ENCODE results near the gene HRAS.
A peak's percentile ranks its signal among the peaks of the same experiment; 100 is the strongest.

The HRAS gene

DNA sequence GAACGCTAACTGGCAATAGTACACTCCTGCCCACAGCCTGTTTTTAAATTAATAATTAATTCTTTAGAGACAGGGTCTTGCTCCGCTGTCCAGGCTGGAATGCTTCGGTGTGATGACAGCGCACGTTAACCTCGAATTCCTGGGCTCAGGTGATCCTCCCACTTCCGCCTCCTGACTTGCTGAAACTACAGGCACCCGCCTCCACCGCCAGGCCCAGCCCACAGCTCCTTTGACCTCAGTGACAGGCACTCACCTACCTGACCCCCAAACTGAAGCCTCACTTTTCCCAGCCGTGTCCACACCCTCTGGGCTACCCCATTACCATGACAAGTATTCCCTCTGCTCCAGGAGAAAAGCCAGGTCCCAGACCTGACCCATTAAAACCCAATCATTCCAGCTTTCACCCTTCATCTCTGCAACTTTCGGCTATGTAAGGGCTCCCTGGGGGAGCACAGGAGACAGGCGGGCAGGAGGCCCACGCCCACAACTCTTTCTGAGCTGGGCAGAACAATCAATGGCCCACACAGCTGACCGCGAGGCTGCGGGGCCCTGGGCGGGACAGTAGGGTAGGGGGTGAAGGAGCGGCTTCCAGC lies 24.4 kb upstream of the HRAS start:
- no peak for TF ChIP-seq EZH2phosphoT487 (IDR thresholded peaks at IDR 0.05; ENCODE audit: borderline replicate concordance)
- TF ChIP-seq, protein P1, sequence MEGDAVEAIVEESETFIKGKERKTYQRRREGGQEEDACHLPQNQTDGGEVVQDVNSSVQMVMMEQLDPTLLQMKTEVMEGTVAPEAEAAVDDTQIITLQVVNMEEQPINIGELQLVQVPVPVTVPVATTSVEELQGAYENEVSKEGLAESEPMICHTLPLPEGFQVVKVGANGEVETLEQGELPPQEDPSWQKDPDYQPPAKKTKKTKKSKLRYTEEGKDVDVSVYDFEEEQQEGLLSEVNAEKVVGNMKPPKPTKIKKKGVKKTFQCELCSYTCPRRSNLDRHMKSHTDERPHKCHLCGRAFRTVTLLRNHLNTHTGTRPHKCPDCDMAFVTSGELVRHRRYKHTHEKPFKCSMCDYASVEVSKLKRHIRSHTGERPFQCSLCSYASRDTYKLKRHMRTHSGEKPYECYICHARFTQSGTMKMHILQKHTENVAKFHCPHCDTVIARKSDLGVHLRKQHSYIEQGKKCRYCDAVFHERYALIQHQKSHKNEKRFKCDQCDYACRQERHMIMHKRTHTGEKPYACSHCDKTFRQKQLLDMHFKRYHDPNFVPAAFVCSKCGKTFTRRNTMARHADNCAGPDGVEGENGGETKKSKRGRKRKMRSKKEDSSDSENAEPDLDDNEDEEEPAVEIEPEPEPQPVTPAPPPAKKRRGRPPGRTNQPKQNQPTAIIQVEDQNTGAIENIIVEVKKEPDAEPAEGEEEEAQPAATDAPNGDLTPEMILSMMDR (conservative IDR thresholded peaks at IDR 0.05; ENCODE audit: low read length): no peak
- Histone ChIP-seq H3K4me1 (ENCODE audit: insufficient read depth, low read length, poor library complexity, severe bottlenecking) (peaks cover 16% of the 10 kb centered on the region), H3K9me2 (replicated peaks; ENCODE audit: low read depth, low read length) (no peaks in the 10 kb centered on the region), H2AFZ (ENCODE audit: low read length) (no peak overlapping the region), H3F3A (ENCODE audit: low read depth) (no peaks in the 10 kb centered on the region), H3K27me3 (ENCODE audit: insufficient read depth, low read length, poor library complexity, severe bottlenecking) (no peaks in the 10 kb centered on the region), H3K4me2 (ENCODE audit: low read depth, low read length, poor library complexity, severe bottlenecking) (peak overlapping the region; percentile 77), H3K79me2 (ENCODE audit: insufficient read depth, low read length) (peaks cover 13% of the 10 kb centered on the region), H3K9ac (ENCODE audit: low read depth, low read length, poor library complexity, severe bottlenecking) (peak overlapping the region; percentile 67), H3K36me3 (ENCODE audit: insufficient read depth, low read length) (no peaks in the 10 kb centered on the region), H3K4me3 (ENCODE audit: low read length, poor library complexity, severe bottlenecking) (peak overlapping the region; percentile 98), H4K20me1 (ENCODE audit: insufficient read depth, low read length, poor library complexity, severe bottlenecking) (peaks cover 16% of the 10 kb centered on the region), H3K9me3 (ENCODE audit: insufficient read depth, low read depth, low read length) (no peaks in the 10 kb centered on the region)

DNA sequence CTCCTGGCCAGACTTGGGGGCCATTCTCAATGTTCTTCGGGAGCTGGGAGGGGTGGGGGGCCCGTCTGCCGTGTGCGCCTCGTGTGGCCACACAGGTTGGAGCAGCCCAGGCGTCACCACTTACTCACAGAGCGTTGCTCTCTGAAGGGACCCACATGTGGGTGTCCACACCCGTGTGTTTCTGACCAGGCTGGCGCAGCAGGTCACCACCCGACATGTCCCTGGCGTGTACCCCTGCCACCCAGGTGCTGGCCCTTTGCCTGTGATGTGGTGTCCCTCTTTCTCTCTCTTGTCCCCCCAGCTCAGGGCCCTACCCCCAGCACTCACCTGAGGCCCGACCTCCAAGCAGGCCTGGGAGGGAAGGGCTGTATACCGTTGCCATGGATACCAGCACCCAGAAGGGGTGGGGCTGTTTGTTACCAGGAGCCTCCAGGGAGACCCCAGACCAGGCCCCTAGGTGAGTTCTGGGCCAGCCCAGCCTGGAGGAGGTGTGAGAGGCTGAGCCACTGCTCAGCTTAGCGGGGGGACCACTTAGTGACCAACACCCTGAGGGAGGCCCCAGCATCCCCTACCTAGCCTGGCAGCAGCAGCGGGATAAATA lies 23.7 kb upstream of the HRAS start:
- no peaks in the 10 kb centered on the region for H3K9me2 ChIP-seq (replicated peaks; ENCODE audit: low read depth, low read length)
- H3K4me2 ChIP-seq (ENCODE audit: low read depth, low read length, poor library complexity, severe bottlenecking): no peak overlapping the region
- H3K4me1 ChIP-seq (ENCODE audit: insufficient read depth, low read length, poor library complexity, severe bottlenecking): peaks cover 23% of the 10 kb centered on the region

DNA sequence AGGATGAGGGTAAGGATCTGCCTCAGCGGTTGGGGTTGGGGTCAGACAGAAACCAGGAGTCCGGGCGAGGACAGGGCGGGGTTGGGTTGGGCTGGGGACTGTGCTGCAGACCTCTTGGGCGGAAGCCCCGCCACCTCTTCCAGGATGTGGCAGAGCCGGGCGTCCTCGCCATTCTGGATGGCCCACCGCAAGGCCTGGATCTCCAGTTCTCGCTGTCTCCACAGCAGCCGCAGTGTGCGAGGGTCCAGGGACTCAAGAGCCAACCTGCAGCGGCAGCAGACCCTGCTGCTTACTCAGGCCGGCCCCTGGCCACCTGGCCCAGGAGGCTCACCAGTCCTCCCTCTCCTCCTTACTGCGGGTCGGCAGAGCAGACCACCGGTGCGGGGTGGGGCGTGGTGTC lies 23.1 kb upstream of the HRAS start:
- Histone ChIP-seq H3K9ac (ENCODE audit: low read depth, low read length, poor library complexity, severe bottlenecking) (no peak overlapping the region), H3K27me3 (ENCODE audit: insufficient read depth, low read length, poor library complexity, severe bottlenecking) (no peaks in the 10 kb centered on the region), H3K4me1 (ENCODE audit: insufficient read depth, low read length, poor library complexity, severe bottlenecking) (peaks cover 23% of the 10 kb centered on the region), H3K9me3 (ENCODE audit: insufficient read depth, low read depth, low read length) (no peaks in the 10 kb centered on the region), H4K20me1 (ENCODE audit: insufficient read depth, low read length, poor library complexity, severe bottlenecking) (peaks cover 15% of the 10 kb centered on the region), H3K79me2 (ENCODE audit: insufficient read depth, low read length) (peaks cover 9% of the 10 kb centered on the region), H3F3A (ENCODE audit: low read depth) (no peaks in the 10 kb centered on the region), H3K4me2 (ENCODE audit: low read depth, low read length, poor library complexity, severe bottlenecking) (no peak overlapping the region), H2AFZ (ENCODE audit: low read length) (no peak overlapping the region), H3K4me3 (ENCODE audit: low read length, poor library complexity, severe bottlenecking) (no peak overlapping the region), H3K36me3 (ENCODE audit: insufficient read depth, low read length) (no peaks in the 10 kb centered on the region), H3K9me2 (replicated peaks; ENCODE audit: low read depth, low read length) (no peaks in the 10 kb centered on the region)
- TF ChIP-seq, protein P1 (conservative IDR thresholded peaks at IDR 0.05; ENCODE audit: low read length): no peak
- no peak for TF ChIP-seq EZH2phosphoT487 (IDR thresholded peaks at IDR 0.05; ENCODE audit: borderline replicate concordance)

More for the DNA sequence above, 23.7 kb upstream of the HRAS start:
- Histone ChIP-seq H3K9me3 (ENCODE audit: insufficient read depth, low read depth, low read length) (no peaks in the 10 kb centered on the region), H3K4me3 (ENCODE audit: low read length, poor library complexity, severe bottlenecking) (no peak overlapping the region), H3K9ac (ENCODE audit: low read depth, low read length, poor library complexity, severe bottlenecking) (no peak overlapping the region), H3K27me3 (ENCODE audit: insufficient read depth, low read length, poor library complexity, severe bottlenecking) (no peaks in the 10 kb centered on the region), H2AFZ (ENCODE audit: low read length) (no peak overlapping the region), H4K20me1 (ENCODE audit: insufficient read depth, low read length, poor library complexity, severe bottlenecking) (peaks cover 16% of the 10 kb centered on the region), H3K79me2 (ENCODE audit: insufficient read depth, low read length) (peaks cover 11% of the 10 kb centered on the region), H3K36me3 (ENCODE audit: insufficient read depth, low read length) (no peaks in the 10 kb centered on the region), H3F3A (ENCODE audit: low read depth) (no peaks in the 10 kb centered on the region)
- TF ChIP-seq, protein P1 (conservative IDR thresholded peaks at IDR 0.05; ENCODE audit: low read length): peak; percentile 29; the same call in 1 of the 2 replicates
- no peak for TF ChIP-seq EZH2phosphoT487 (IDR thresholded peaks at IDR 0.05; ENCODE audit: borderline replicate concordance)
